ACC112 (cell line): ENCODE measurements around the gene KLHL24.
"Not testable (repeated sequence)": the region's sequence is repeated elsewhere in the genome, so short reads cannot be mapped to it uniquely, and the experiment has no call there.

Experiments used
- H2AFZ ChIP-seq: fragments of 200-600 bp; sonication (generic); one replicate; pipeline ENCODE4 v1.6.0; 2017; ENCODE audit warnings: antibody characterized with exemption, low read length; ENCODE audit not compliant: unreplicated experiment
- H3K27ac ChIP-seq: fragments of 200-600 bp; sonication (generic); 2 replicates; pipeline ENCODE4 v1.5.1; 2014; ENCODE audit warnings: low read depth, mild to moderate bottlenecking, antibody characterized with exemption, low read length, moderate library complexity
- H3K27me3 ChIP-seq: fragments of 200-600 bp; sonication (generic); 2 replicates; pipeline ENCODE4 v1.6.1; 2014; ENCODE audit warnings: mild to moderate bottlenecking, antibody characterized with exemption, low read length, moderate library complexity, mixed read lengths; ENCODE audit not compliant: insufficient read depth
- H3K36me3 ChIP-seq: fragments of 200-600 bp; sonication (generic); 2 replicates; pipeline ENCODE4 v1.6.1; 2016; ENCODE audit warnings: mild to moderate bottlenecking, antibody characterized with exemption, low read length, moderate library complexity, mixed read lengths; ENCODE audit not compliant: insufficient read depth
- H3K4me1 ChIP-seq: fragments of 200-600 bp; sonication (generic); one replicate; pipeline ENCODE4 v1.6.1; 2016; ENCODE audit warnings: low read length, mixed read lengths; ENCODE audit not compliant: insufficient read depth, unreplicated experiment, control insufficient read depth
- H3K4me3 ChIP-seq: fragments of 200-600 bp; sonication (generic); 2 replicates; pipeline ENCODE4 v1.5.1; 2014; ENCODE audit warnings: mild to moderate bottlenecking, low read depth, low read length
- H3K79me2 ChIP-seq: fragments of 200-600 bp; sonication (generic); one replicate; pipeline ENCODE4 v1.6.0; 2016; ENCODE audit warnings: low read length; ENCODE audit not compliant: control insufficient read depth, unreplicated experiment, insufficient read depth

The KLHL24 gene, protein sequence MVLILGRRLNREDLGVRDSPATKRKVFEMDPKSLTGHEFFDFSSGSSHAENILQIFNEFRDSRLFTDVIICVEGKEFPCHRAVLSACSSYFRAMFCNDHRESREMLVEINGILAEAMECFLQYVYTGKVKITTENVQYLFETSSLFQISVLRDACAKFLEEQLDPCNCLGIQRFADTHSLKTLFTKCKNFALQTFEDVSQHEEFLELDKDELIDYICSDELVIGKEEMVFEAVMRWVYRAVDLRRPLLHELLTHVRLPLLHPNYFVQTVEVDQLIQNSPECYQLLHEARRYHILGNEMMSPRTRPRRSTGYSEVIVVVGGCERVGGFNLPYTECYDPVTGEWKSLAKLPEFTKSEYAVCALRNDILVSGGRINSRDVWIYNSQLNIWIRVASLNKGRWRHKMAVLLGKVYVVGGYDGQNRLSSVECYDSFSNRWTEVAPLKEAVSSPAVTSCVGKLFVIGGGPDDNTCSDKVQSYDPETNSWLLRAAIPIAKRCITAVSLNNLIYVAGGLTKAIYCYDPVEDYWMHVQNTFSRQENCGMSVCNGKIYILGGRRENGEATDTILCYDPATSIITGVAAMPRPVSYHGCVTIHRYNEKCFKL

DNA sequence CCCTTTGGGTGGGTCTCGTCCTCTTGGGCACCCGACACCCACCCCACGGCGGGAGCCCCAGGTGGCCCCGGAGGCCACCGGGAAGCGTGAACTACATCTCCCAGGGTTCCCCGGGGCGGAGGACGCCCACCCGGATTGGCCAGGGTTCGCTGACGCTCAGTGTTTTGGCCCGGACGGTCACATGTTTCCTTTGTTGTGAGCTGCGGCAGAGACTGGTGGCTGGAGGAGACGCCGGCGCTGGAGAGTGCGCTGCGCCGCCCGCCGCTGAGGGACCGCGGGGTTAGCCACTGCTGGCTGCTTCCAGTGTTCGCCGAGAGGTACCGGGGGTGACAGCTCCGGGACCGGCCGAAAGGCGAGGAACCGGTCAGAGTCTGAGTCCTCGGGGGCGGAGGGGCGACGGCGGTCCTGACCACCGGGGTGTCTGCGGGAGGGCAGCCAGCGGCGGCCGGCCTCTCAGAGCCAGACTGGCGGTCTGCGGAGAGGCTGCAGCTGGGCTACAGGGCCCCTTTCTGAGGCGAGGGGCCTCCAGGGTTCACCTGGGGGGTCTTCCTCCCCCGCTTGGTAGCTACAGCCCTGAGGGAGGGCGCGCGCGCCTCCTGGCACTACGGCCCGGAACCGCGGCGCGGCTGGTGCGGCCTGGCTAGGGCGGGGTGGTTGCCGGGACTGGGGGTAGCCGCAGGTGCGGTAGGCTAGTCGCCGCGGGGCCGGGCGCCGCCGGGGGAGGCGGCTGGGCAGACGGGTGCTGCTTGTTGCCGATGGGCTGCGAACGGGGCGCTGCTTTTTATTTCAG lies at the start of gene KLHL24:
Gene KLHL24, plus strand, starts transcription at position 193 of the 790 bp plus-strand sequence. CDS start 14,734 bp downstream, outside the sequence.
- Histone ChIP-seq H3K36me3 (no peaks in the 10 kb centered on the region), H3K4me1 (peaks cover 3% of the 10 kb centered on the region)

DNA sequence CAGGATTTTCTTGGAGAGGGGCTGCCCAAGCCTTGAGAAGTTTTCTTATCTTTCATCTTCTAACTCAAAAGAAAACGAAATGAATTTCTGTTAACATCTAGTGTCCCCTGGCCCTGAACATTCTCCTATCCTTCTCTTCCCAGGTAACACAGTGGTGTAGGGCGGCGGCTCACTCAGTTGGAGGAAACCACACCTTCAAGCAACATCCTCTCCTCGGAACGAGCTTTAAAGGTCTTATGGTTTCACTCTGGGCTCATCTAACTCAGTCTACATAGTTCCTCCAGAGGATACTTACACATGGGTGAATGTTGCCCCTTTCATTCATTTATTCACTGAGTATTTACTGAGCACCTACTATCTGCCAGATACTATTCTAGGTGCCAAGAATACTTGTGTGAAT lies 48.9 kb upstream of the KLHL24 start:
- no peak overlapping the region for H2AFZ ChIP-seq
- H3K4me3 ChIP-seq = no peak overlapping the region
- H3K79me2 ChIP-seq = no peaks in the 10 kb centered on the region
- H3K27ac ChIP-seq = no peak overlapping the region
- H3K4me1 ChIP-seq = no peaks in the 10 kb centered on the region
- no peaks in the 10 kb centered on the region for H3K36me3 ChIP-seq
- peaks cover 12% of the 10 kb centered on the region; the same call in 1 of the 2 replicates for H3K27me3 ChIP-seq

More for the DNA sequence above, at the start of gene KLHL24:
- H3K27me3 ChIP-seq = no peaks in the 10 kb centered on the region
- H3K79me2 ChIP-seq = no peaks in the 10 kb centered on the region
- peak within 1 kb of the TSS; percentile 99 for H2AFZ ChIP-seq
- H3K27ac ChIP-seq = peak within 1 kb of the TSS; percentile 63
- H3K4me3 ChIP-seq = peak within 1 kb of the TSS; percentile 93

DNA sequence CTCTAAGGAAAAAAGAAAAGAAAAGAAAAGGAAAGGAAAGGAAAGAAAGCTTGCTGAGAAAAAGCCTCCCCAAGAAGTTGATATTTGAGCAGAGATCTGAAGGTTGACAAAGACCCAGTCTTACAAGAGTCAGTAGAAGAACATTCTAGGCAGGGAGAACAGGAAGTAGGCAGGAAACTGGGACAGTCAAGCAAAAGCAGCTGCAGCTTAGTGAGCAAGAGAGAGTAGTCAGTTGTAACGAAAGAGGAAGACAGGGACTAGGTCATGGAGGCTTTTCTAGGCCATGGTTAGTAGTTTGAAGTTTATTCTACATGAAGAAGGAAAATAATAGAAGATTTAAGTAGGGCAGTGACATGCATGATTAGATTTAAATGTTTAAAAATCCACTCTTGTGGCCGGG lies 48.1 kb upstream of the KLHL24 start:
- Histone ChIP-seq H3K27ac (no peak overlapping the region), H3K4me3 (no peak overlapping the region), H3K79me2 (no peaks in the 10 kb centered on the region), H3K36me3 (no peaks in the 10 kb centered on the region), H3K4me1 (no peaks in the 10 kb centered on the region), H3K27me3 (peaks cover 12% of the 10 kb centered on the region; the same call in 1 of the 2 replicates), H2AFZ (no peak overlapping the region)

DNA sequence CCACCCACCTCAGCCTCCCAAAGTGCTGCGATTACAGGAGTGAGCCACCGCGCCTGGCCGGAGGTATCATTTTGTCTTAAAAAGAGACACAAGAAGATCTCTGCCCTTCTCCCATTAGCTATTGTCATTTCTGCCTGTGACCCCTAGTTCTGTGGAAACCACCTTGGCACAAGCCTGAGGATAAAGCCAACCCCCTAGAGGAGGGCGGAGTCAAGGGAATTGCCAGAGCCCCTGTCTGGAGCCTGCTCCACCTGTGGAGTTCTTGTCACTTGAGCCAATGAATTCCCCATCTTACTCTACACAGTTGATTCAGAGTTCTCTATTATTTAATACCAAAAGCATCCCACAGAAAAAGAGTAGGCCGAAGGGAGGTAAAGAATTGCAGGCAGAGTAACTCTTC lies 45.0 kb upstream of the KLHL24 start:
- Histone ChIP-seq H3K27ac (no peak overlapping the region), H3K4me1 (no peaks in the 10 kb centered on the region), H3K36me3 (no peaks in the 10 kb centered on the region), H3K27me3 (peaks cover 12% of the 10 kb centered on the region; the same call in 1 of the 2 replicates), H2AFZ (no peak overlapping the region), H3K4me3 (no peak overlapping the region), H3K79me2 (no peaks in the 10 kb centered on the region)

DNA sequence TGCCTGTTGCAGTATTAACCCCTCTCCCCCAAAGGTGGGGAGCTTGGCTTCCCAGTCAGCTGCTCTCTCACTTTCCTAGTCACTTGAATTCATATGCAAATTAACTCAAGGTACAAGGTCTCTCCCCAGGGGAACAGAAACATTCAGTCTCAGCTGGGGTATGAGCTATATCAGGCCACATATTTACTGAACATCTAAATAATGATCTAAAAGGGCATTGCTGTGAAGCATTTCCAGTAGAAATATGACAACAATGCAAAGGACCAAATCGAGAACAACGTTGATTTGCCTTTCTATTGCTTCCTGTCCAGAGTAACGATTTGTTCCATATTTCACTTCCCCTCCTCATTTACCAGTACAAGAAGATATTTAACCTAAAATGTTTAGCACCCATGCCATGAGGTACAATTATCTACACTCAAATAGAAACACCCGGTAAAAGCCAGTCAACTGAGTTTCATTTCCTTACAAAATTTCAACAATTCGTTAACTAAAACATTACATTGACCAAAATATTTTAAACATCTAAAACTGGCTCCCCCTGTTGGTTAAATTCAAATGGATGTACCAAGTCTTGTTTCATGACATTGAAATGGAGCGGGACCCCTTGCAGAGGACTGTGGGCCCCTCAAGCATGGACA lies 43.4 kb upstream of the KLHL24 start:
- H3K4me3 ChIP-seq = no peak overlapping the region
- no peaks in the 10 kb centered on the region for H3K36me3 ChIP-seq
- H3K27me3 ChIP-seq = peaks cover 15% of the 10 kb centered on the region; the same call in 1 of the 2 replicates
- peak overlapping the region; percentile 25 for H2AFZ ChIP-seq
- no peaks in the 10 kb centered on the region for H3K4me1 ChIP-seq
- H3K79me2 ChIP-seq = no peaks in the 10 kb centered on the region
- H3K27ac ChIP-seq = no peak overlapping the region

DNA sequence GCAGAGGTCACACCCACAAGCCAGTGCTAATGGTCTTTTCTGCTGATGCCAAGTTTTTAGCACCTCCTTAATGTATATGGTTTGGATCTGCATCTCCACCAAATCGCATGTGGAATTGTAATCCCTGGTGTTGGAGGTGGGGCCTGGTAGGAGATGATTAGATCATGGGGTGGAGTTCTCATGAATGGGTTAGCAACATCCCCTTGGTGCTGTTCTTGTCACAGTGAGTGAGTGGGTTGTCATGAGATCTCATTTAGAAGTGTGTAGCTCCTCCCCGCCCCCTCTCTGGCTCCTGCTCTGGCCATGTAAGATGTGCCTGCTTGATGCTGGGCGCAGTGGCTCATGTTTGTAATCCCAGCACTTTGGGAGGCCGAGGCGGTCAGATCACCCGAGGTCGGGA lies 42.6 kb upstream of the KLHL24 start:
- Histone ChIP-seq H3K27ac (no peak overlapping the region), H2AFZ (no peak overlapping the region), H3K4me1 (no peaks in the 10 kb centered on the region)

DNA sequence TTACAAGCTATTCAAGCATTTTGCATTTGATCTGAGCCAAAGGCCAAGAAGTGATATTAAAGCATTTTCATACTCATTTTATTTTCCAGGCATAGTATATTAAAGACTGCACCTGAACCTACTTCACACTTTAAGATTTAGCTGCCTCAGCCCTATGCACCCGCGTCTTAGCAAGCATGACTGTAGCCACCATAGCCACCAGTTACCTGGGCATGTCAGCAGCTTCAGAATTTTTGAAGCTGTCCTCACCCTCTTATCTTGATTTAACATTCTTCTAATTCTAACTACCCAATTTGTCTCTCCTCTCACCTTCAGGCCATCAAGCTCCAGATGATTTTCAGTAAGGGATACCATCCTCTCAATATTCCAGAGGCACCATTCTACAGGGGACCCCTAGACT lies 40.8 kb upstream of the KLHL24 start:
- peaks cover 9% of the 10 kb centered on the region; the same call in 1 of the 2 replicates for H3K27me3 ChIP-seq
- no peak overlapping the region for H3K27ac ChIP-seq
- no peak overlapping the region for H3K4me3 ChIP-seq
- H3K4me1 ChIP-seq = no peaks in the 10 kb centered on the region
- H3K79me2 ChIP-seq = no peaks in the 10 kb centered on the region
- no peak overlapping the region for H2AFZ ChIP-seq
- no peaks in the 10 kb centered on the region for H3K36me3 ChIP-seq

More for the DNA sequence above, 42.6 kb upstream of the KLHL24 start:
- Histone ChIP-seq H3K79me2 (no peaks in the 10 kb centered on the region), H3K27me3 (peaks cover 15% of the 10 kb centered on the region; the same call in 1 of the 2 replicates), H3K36me3 (no peaks in the 10 kb centered on the region), H3K4me3 (no peak overlapping the region)

DNA sequence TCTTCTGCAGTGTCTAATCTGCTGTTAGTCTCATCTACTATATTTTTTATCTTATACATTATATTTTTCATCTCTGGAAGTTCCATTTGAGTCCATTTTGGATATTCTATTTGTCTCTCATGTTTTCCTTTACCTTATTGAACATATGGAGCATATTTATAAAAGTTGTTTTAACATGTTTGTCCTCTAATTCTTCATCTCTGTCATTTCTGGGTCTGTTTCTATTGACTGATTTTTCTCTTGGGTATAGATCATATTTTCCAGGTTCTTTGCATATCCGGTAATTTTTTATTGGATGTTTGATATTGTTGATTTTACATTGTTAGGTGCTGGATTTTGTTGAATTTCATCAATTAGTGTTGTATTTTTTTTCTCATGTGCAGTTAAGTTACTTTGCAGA lies 37.5 kb upstream of the KLHL24 start:
- no peak overlapping the region for H3K27ac ChIP-seq

DNA sequence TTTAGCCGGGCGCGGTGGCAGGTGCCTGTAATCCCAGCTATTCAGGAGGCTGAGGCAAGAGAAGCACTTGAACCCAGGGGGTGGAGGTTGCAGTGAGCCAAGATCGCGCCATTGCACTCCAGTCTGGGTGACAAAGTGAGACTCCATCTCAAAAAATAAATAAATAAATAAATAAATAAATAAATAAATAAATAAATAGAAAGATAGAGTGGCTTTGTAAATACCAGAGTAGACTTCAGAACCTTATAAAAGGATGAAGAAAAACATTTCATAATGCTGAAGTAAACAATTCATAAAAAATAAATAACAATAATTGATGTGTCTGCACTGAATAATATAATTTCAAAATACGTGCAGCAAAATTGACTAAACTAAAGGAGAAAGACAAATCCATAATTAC lies 24.1 kb upstream of the KLHL24 start:
- not testable (repeated sequence) for H3K79me2 ChIP-seq, H3K27ac ChIP-seq, H2AFZ ChIP-seq, H3K4me3 ChIP-seq, H3K27me3 ChIP-seq, H3K4me1 ChIP-seq, H3K36me3 ChIP-seq

More for the DNA sequence above, 37.5 kb upstream of the KLHL24 start:
- H3K79me2 ChIP-seq = no peaks in the 10 kb centered on the region
- H2AFZ ChIP-seq = no peak overlapping the region
- peaks cover 4% of the 10 kb centered on the region; the same call in 1 of the 2 replicates for H3K27me3 ChIP-seq
- no peaks in the 10 kb centered on the region for H3K4me1 ChIP-seq
- H3K36me3 ChIP-seq = no peaks in the 10 kb centered on the region
- H3K4me3 ChIP-seq = no peak overlapping the region
